ENCODE results near the gene CLRN3. TPM values are rescaled to one million over a fixed set of nuclear protein-coding genes. Genes with fewer than 3 reads are reported as not detected.

The CLRN3 gene
- total and polyA plus RNA-seq, 2 donors (not counting 1 experiment from before 2014, with no cell fraction given): not detected

GRCh38 chr10:127886371-127887051 lies 6.2 kb downstream of the CLRN3 start:
- H3K27ac ChIP-seq (ENCODE audit: insufficient read depth, low read length): no peak overlapping the region
- DNase-seq (ENCODE audit: low read depth in 2 of 2): no peak
- no peak for TF ChIP-seq EZH2 (IDR thresholded peaks at IDR 0.05; ENCODE audit: low read length, missing control alignments)
- no peak for TF ChIP-seq CTCF (conservative IDR thresholded peaks at IDR 0.05 in 1 of 2, IDR thresholded peaks at IDR 0.05 in 1 of 2; ENCODE audit: low read depth in 1 of 2, low read length in 2 of 2)
- H3K4me3 ChIP-seq (replicated peaks in 1 of 4; ENCODE audit: control extremely low read depth in 1 of 4, insufficient read depth in 1 of 4, low read depth in 3 of 4, low read length in 4 of 4): no peak overlapping the region
- no peaks in the 10 kb centered on the region for H4K20me1 ChIP-seq (ENCODE audit: control insufficient read depth, extremely low read depth, insufficient read depth, low read length)
- H3K79me2 ChIP-seq (ENCODE audit: control insufficient read depth, insufficient read depth, low read length): no peaks in the 10 kb centered on the region
- H2AFZ ChIP-seq (ENCODE audit: low read length): no peak overlapping the region
- H3K4me2 ChIP-seq (ENCODE audit: extremely low read depth, insufficient read depth, low read length): no peak overlapping the region
- no peaks in the 10 kb centered on the region for H3K4me1 ChIP-seq (ENCODE audit: control insufficient read depth, extremely low read depth, insufficient read depth, low read length)
- H3K36me3 ChIP-seq (ENCODE audit: control insufficient read depth, insufficient read depth, low read length): no peaks in the 10 kb centered on the region
- H3K27me3 ChIP-seq (ENCODE audit: control insufficient read depth, insufficient read depth, low read length): no peaks in the 10 kb centered on the region
- H3K9ac ChIP-seq (ENCODE audit: insufficient read depth, low read length): no peak overlapping the region
- no peaks in the 10 kb centered on the region for H3K9me3 ChIP-seq (ENCODE audit: control insufficient read depth, insufficient read depth, low read depth, low read length)

GRCh38 chr10:127884501-127884900 lies 8.2 kb downstream of the CLRN3 start:
- no peaks in the 10 kb centered on the region for H3K27me3 ChIP-seq (ENCODE audit: control insufficient read depth, insufficient read depth, low read length)
- H3K4me1 ChIP-seq (ENCODE audit: control insufficient read depth, extremely low read depth, insufficient read depth, low read length): no peaks in the 10 kb centered on the region
- no peaks in the 10 kb centered on the region for H3K9me3 ChIP-seq (ENCODE audit: control insufficient read depth, insufficient read depth, low read depth, low read length)
- H2AFZ ChIP-seq (ENCODE audit: low read length): no peak overlapping the region
- DNase-seq (ENCODE audit: low read depth in 2 of 2): no peak
- H3K36me3 ChIP-seq (ENCODE audit: control insufficient read depth, insufficient read depth, low read length): no peaks in the 10 kb centered on the region
- TF ChIP-seq EZH2 (IDR thresholded peaks at IDR 0.05; ENCODE audit: low read length, missing control alignments) (no peak), CTCF (conservative IDR thresholded peaks at IDR 0.05 in 1 of 2, IDR thresholded peaks at IDR 0.05 in 1 of 2; ENCODE audit: low read depth in 1 of 2, low read length in 2 of 2) (no peak)
- H3K79me2 ChIP-seq (ENCODE audit: control insufficient read depth, insufficient read depth, low read length): no peaks in the 10 kb centered on the region
- H3K27ac ChIP-seq (ENCODE audit: insufficient read depth, low read length): no peak overlapping the region
- H3K4me2 ChIP-seq (ENCODE audit: extremely low read depth, insufficient read depth, low read length): no peak overlapping the region
- H4K20me1 ChIP-seq (ENCODE audit: control insufficient read depth, extremely low read depth, insufficient read depth, low read length): no peaks in the 10 kb centered on the region
- no peak overlapping the region for H3K4me3 ChIP-seq (replicated peaks in 1 of 4; ENCODE audit: control extremely low read depth in 1 of 4, insufficient read depth in 1 of 4, low read depth in 3 of 4, low read length in 4 of 4)
- no peak overlapping the region for H3K9ac ChIP-seq (ENCODE audit: insufficient read depth, low read length)

- TF ChIP-seq EZH2 (IDR thresholded peaks at IDR 0.05; ENCODE audit: low read length, missing control alignments) (no peak), CTCF (conservative IDR thresholded peaks at IDR 0.05 in 1 of 2, IDR thresholded peaks at IDR 0.05 in 1 of 2; ENCODE audit: low read depth in 1 of 2, low read length in 2 of 2) (no peak)
- no peaks in the 10 kb centered on the region for H3K79me2 ChIP-seq (ENCODE audit: control insufficient read depth, insufficient read depth, low read length)
- H3K27ac ChIP-seq (ENCODE audit: insufficient read depth, low read length): no peak overlapping the region
- no peak overlapping the region for H3K4me2 ChIP-seq (ENCODE audit: extremely low read depth, insufficient read depth, low read length)
- no peaks in the 10 kb centered on the region for H4K20me1 ChIP-seq (ENCODE audit: control insufficient read depth, extremely low read depth, insufficient read depth, low read length)
- H3K9me3 ChIP-seq (ENCODE audit: control insufficient read depth, insufficient read depth, low read depth, low read length): no peaks in the 10 kb centered on the region
- no peaks in the 10 kb centered on the region for H3K27me3 ChIP-seq (ENCODE audit: control insufficient read depth, insufficient read depth, low read length)
- no peak overlapping the region for H3K4me3 ChIP-seq (replicated peaks in 1 of 4; ENCODE audit: control extremely low read depth in 1 of 4, insufficient read depth in 1 of 4, low read depth in 3 of 4, low read length in 4 of 4)
- H3K4me1 ChIP-seq (ENCODE audit: control insufficient read depth, extremely low read depth, insufficient read depth, low read length): no peaks in the 10 kb centered on the region
- no peak overlapping the region for H3K9ac ChIP-seq (ENCODE audit: insufficient read depth, low read length)
- DNase-seq (ENCODE audit: low read depth in 2 of 2): no peak
- no peak overlapping the region for H2AFZ ChIP-seq (ENCODE audit: low read length)
- H3K36me3 ChIP-seq (ENCODE audit: control insufficient read depth, insufficient read depth, low read length): no peaks in the 10 kb centered on the region
Observed at GRCh38 chr10:127883516-127883915, 9.2 kb downstream of the CLRN3 start.
